Pancreas (tissue), 10 donors: ENCODE results near the gene NUBPL. TPM values are rescaled to one million over a fixed set of nuclear protein-coding genes. Genes with fewer than 3 reads are reported as not detected.

Experiments used
- ATAC-seq, 4 donors: fragments of 200-7000 bp; cut with Tn5 transposase; one replicate each; pipeline versions ENCODE4 v1.8.0 to v1.9.1; 2020; ENCODE audit warnings: mild to moderate bottlenecking in 4 of 4, moderate library complexity in 4 of 4
- DNase-seq, 6 donors: peaks; one replicate each; pipeline ENCODE4 v3.0.0-alpha.2; 2020
- FAIRE-seq: peaks from 2 replicates; lab custom pipeline; 2012; peaks lifted over from hg19 to GRCh38; lab: Jason Lieb, UNC
- H3K27ac ChIP-seq, 4 donors: fragments of 200-600 bp; sonication (generic); 1 replicate in 3 of 4; 2 replicates in 1 of 4; pipeline versions ENCODE4 v1.5.0 to v1.8.0; 2020
- H3K27me3 ChIP-seq, 4 donors: fragments of 200-600 bp; one replicate each; pipeline ENCODE4 v1.8.0; 2021
- H3K36me3 ChIP-seq, 3 donors: fragments of 200-600 bp; sonication (generic) in 1 of 3; one replicate each; pipeline versions ENCODE4 v1.5.0 to v1.8.0; 2020 to 2021
- H3K4me1 ChIP-seq, 3 donors: fragments of 200-600 bp; one replicate each; pipeline ENCODE4 v1.8.0; 2021
- H3K4me3 ChIP-seq, 4 donors: fragments of 200-600 bp; sonication (generic) in 2 of 4; one replicate each; pipeline versions ENCODE4 v1.5.0 to v1.8.0; 2020 to 2021
- H3K9me3 ChIP-seq, 4 donors: fragments of 200-600 bp; one replicate each; pipeline ENCODE4 v1.8.0; 2021
- CTCF ChIP-seq, 4 donors: fragments of 200-600 bp; sonication (generic) in 3 of 4; IDR thresholded peaks; one replicate each; pipeline versions ENCODE4 v1.5.0 to v1.8.0; 2021; ENCODE audit warnings: antibody characterized with exemption in 4 of 4
- WGBS, 2 donors: extraction: QIAGEN DNeasy Blood & Tissue Kit; methylation state at CpG; one replicate each; pipeline ENCODE4 v1.1.7; 2013; 5-methylcytosine and 5-hydroxymethylcytosine counted together
- intact Hi-C, 3 donors: fragments of 100-400 bp; cut with DNase I; formaldehyde crosslinking; loops; one replicate each; pipeline versions ENCODE4 v1.11.1 to v1.14.2; 2022
- polyA plus RNA-seq, 2 donors: library from polyadenylated mRNA; stranded (reverse); fragments of 200-250 nt; gene quantifications; one replicate each; pipeline ENCODE4 v1.2.3, GENCODE V29; 2013
- total RNA-seq, 6 donors: library from RNA; stranded (reverse); fragmentation: NEBNext Ultra II Directional in 4 of 6; extraction: Animal tissue kit (Norgen Biotek cat#: 25700) in 4 of 6; gene quantifications; one replicate each; pipeline versions ENCODE4 v1.2.1 to v1.2.4, GENCODE V29; 2021 to 2023
- donor health status: healthy with polysubstance abuse.
- donor health status: DM: no; HTN: no; CAD: no; lungs with moderate emphysema.
- donor health status: DM: no; HTN: no; CAD: no.
- donor health status: control.
- donor health status: control.
- donor health status: Bipolar disorder and iron deficiency.
- donor health status: DM: yes; HTN: yes; CAD: no.
- donor health status: DM: no; HTN: no; CAD: no.
- donor health status: DM: no; HTN: no; CAD: no.
- donor health status: DM: yes; HTN: yes; CAD: no.

Gene NUBPL
- total and polyA plus RNA-seq, 8 donors = 2.1 to 7.0 (median 4.9) TPM

- H3K4me3 ChIP-seq = no peak overlapping the region
- no peak for DNase-seq
- intact Hi-C loops = no loop called here
- ATAC-seq = no peak
- no peaks in the 10 kb centered on the region for H3K9me3 ChIP-seq
- no peak overlapping the region for H3K27ac ChIP-seq
- peaks cover 0 to 7% (median 0%) of the 10 kb centered on the region in 3 donors for H3K4me1 ChIP-seq
- no peak for FAIRE-seq
- H3K36me3 ChIP-seq = no peaks in the 10 kb centered on the region
- H3K27me3 ChIP-seq = no peaks in the 10 kb centered on the region
- no peak for TF ChIP-seq CTCF (IDR thresholded peaks at IDR 0.05)
Observed at GRCh38 chr14:31592122-31592521, 30.9 kb downstream of the NUBPL start.

GRCh38 chr14:31592631-31593030 is 31.4 kb downstream of the NUBPL start:
- Histone ChIP-seq H3K4me3 (no peak overlapping the region), H3K27me3 (no peaks in the 10 kb centered on the region), H3K9me3 (no peaks in the 10 kb centered on the region), H3K36me3 (no peaks in the 10 kb centered on the region), H3K27ac (no peak overlapping the region), H3K4me1 (peaks cover 0 to 7% (median 0%) of the 10 kb centered on the region in 3 donors)
- no peak for TF ChIP-seq CTCF (IDR thresholded peaks at IDR 0.05)
- 94 to 98% methylated on average over 2 of the region's 2 CpGs for WGBS, 2 donors
- intact Hi-C loops = no loop called here
- DNase-seq = no peak
- FAIRE-seq = no peak
- no peak for ATAC-seq

GRCh38 chr14:31596342-31597095 is 35.3 kb downstream of the NUBPL start:
- H3K36me3 ChIP-seq = no peaks in the 10 kb centered on the region
- intact Hi-C loops = no loop called here
- no peaks in the 10 kb centered on the region for H3K27me3 ChIP-seq
- no peak for DNase-seq
- H3K4me3 ChIP-seq = no peak overlapping the region
- H3K9me3 ChIP-seq = no peaks in the 10 kb centered on the region
- no peak for ATAC-seq
- FAIRE-seq = no peak
- 86 to 87% methylated on average over 7 of the region's 7 CpGs for WGBS, 2 donors
- H3K4me1 ChIP-seq = peaks cover 0 to 7% (median 0%) of the 10 kb centered on the region in 3 donors
- H3K27ac ChIP-seq = no peak overlapping the region
- TF ChIP-seq CTCF (IDR thresholded peaks at IDR 0.05) = no peak

- intact Hi-C loops = no loop called here
- Histone ChIP-seq H3K27ac (no peak overlapping the region), H3K9me3 (no peaks in the 10 kb centered on the region), H3K27me3 (no peaks in the 10 kb centered on the region), H3K36me3 (no peaks in the 10 kb centered on the region), H3K4me3 (no peak overlapping the region), H3K4me1 (no peaks in the 10 kb centered on the region)
- WGBS, 2 donors = 89 to 97% methylated on average over 2 of the region's 2 CpGs
- TF ChIP-seq CTCF (IDR thresholded peaks at IDR 0.05) = no peak
- DNase-seq (no peak), FAIRE-seq (no peak), ATAC-seq (no peak)
Observed at GRCh38 chr14:31605702-31606101, 44.5 kb downstream of the NUBPL start.

- H3K4me1 ChIP-seq = no peaks in the 10 kb centered on the region
- ATAC-seq = no peak
- FAIRE-seq = no peak
- intact Hi-C loops = no loop called here
- H3K36me3 ChIP-seq = no peaks in the 10 kb centered on the region
- H3K4me3 ChIP-seq = no peak overlapping the region
- H3K27me3 ChIP-seq = no peaks in the 10 kb centered on the region
- H3K27ac ChIP-seq = no peak overlapping the region
- 95 to 98% methylated on average over 3 of the region's 3 CpGs for WGBS, 2 donors
- no peak for TF ChIP-seq CTCF (IDR thresholded peaks at IDR 0.05)
- H3K9me3 ChIP-seq = no peaks in the 10 kb centered on the region
- no peak for DNase-seq
Observed at GRCh38 chr14:31611778-31612433, 50.7 kb downstream of the NUBPL start.
